Smooth muscle cell (in vitro differentiated cells): ENCODE results near the gene KRT6A. TPM values are rescaled to one million over a fixed set of nuclear protein-coding genes. Genes with fewer than 3 reads are reported as not detected.

ENCODE experiments used
- DNase-seq: peaks from one replicate; lab custom pipeline; 2025; ENCODE audit not compliant: unreplicated experiment; lab: John Stamatoyannopoulos, UW
- H2AFZ ChIP-seq: fragments of 200-600 bp; sonication (generic); 2 replicates; pipeline ENCODE4 v1.6.0; 2016; ENCODE audit warnings: antibody characterized with exemption, low read depth, mild to moderate bottlenecking
- H3F3A ChIP-seq: fragments of 200-600 bp; sonication (generic); 2 replicates; pipeline ENCODE4 v1.6.0; 2017; ENCODE audit warnings: antibody characterized with exemption, low read depth
- H3K27ac ChIP-seq: fragments of 200-600 bp; sonication (generic); 2 replicates; pipeline ENCODE4 v1.5.1; 2016; ENCODE audit warnings: low read depth, mild to moderate bottlenecking
- H3K27me3 ChIP-seq: fragments of 200-600 bp; sonication (generic); 2 replicates; pipeline ENCODE4 v1.6.1; 2016; ENCODE audit warnings: low read depth, mild to moderate bottlenecking
- H3K36me3 ChIP-seq: fragments of 200-600 bp; sonication (generic); 2 replicates; pipeline ENCODE4 v1.5.1; 2016; ENCODE audit warnings: low read depth
- H3K4me1 ChIP-seq: fragments of 200-600 bp; sonication (generic); 2 replicates; pipeline ENCODE4 v1.5.1; 2016; ENCODE audit warnings: low read depth
- H3K4me2 ChIP-seq: fragments of 200-600 bp; sonication (generic); 2 replicates; pipeline ENCODE4 v1.6.0; 2016; ENCODE audit warnings: mild to moderate bottlenecking
- H3K4me3 ChIP-seq: fragments of 200-600 bp; sonication (generic); 2 replicates; pipeline ENCODE4 v1.5.1; 2016; ENCODE audit warnings: mild to moderate bottlenecking
- H3K79me2 ChIP-seq: fragments of 200-600 bp; sonication (generic); 2 replicates; pipeline ENCODE4 v1.6.0; 2016; ENCODE audit warnings: low read depth, mild to moderate bottlenecking
- H3K9ac ChIP-seq: fragments of 200-600 bp; sonication (generic); 2 replicates; pipeline ENCODE4 v1.6.0; 2016; ENCODE audit warnings: low read depth
- H3K9me3 ChIP-seq: fragments of 200-600 bp; sonication (generic); replicated peaks from 2 replicates; pipeline ENCODE4 v1.5.1; 2016; ENCODE audit warnings: low read depth
- H4K20me1 ChIP-seq: fragments of 200-600 bp; sonication (generic); 2 replicates; pipeline ENCODE4 v1.6.0; 2016; ENCODE audit warnings: low read depth
- CTCF ChIP-seq: fragments of 200-600 bp; sonication (generic); IDR thresholded peaks from 2 replicates; pipeline ENCODE4 v1.5.1; 2017; ENCODE audit warnings: borderline replicate concordance, mild to moderate bottlenecking, antibody characterized with exemption; ENCODE audit not compliant: insufficient read depth, poor library complexity, severe bottlenecking
- WGBS: methylation state at CpG from one replicate; pipeline ENCODE4 v1.1.7; 2016; ENCODE audit warnings: low lambda C conversion rate; 5-methylcytosine and 5-hydroxymethylcytosine counted together
- polyA plus RNA-seq: library from polyadenylated mRNA; unstranded; fragments of >200 nt; fragmentation: Nextera tagmentation; extraction: Ambion mirVana; gene quantifications from 2 replicates; pipeline ENCODE4 v1.2.1, GENCODE V29; 2016
- total RNA-seq: library from RNA; depleted of rRNA; stranded (reverse); fragments of >200 nt; gene quantifications from 2 replicates; pipeline ENCODE4 v1.2.3, GENCODE V29; 2014

Gene KRT6A
- total and polyA plus RNA-seq, 2 experiments from 2014 or later: 460 to 1,128 TPM

GRCh38 chr12:52525661-52526499, 32.8 kb upstream of the KRT6A start:
- Histone ChIP-seq H3K79me2 (no peaks in the 10 kb centered on the region), H3F3A (no peaks in the 10 kb centered on the region), H3K4me1 (peaks cover 5% of the 10 kb centered on the region), H3K4me2 (no peak overlapping the region), H3K9ac (no peak overlapping the region), H3K9me3 (no peaks in the 10 kb centered on the region), H3K27me3 (no peaks in the 10 kb centered on the region), H3K27ac (no peak overlapping the region), H3K36me3 (no peaks in the 10 kb centered on the region), H2AFZ (no peak overlapping the region), H4K20me1 (no peaks in the 10 kb centered on the region), H3K4me3 (no peak overlapping the region)
- 88% methylated on average over 13 of the region's 13 CpGs for WGBS
- DNase-seq: no peak
- TF ChIP-seq CTCF: no peak

GRCh38 chr12:52524898-52525591, 32.0 kb upstream of the KRT6A start:
- Histone ChIP-seq H3K9ac (no peak overlapping the region), H3K36me3 (no peaks in the 10 kb centered on the region), H3K4me3 (no peak overlapping the region), H3K27ac (no peak overlapping the region), H4K20me1 (no peaks in the 10 kb centered on the region), H3K79me2 (no peaks in the 10 kb centered on the region), H3F3A (no peaks in the 10 kb centered on the region), H3K4me2 (no peak overlapping the region), H3K27me3 (no peaks in the 10 kb centered on the region), H3K4me1 (peaks cover 5% of the 10 kb centered on the region), H3K9me3 (no peaks in the 10 kb centered on the region), H2AFZ (no peak overlapping the region)
- 82% methylated on average over 5 of the region's 5 CpGs for WGBS
- no peak for TF ChIP-seq CTCF
- DNase-seq: no peak

GRCh38 chr12:52524241-52524897, 31.3 kb upstream of the KRT6A start:
- WGBS: 80% methylated on average over 6 of the region's 6 CpGs
- no peak overlapping the region for H3K9ac ChIP-seq
- H4K20me1 ChIP-seq: no peaks in the 10 kb centered on the region
- H3K4me2 ChIP-seq: no peak overlapping the region
- H3K27ac ChIP-seq: no peak overlapping the region
- H3K9me3 ChIP-seq: no peaks in the 10 kb centered on the region
- H3K36me3 ChIP-seq: no peaks in the 10 kb centered on the region
- H3K4me3 ChIP-seq: no peak overlapping the region
- DNase-seq: no peak
- peaks cover 5% of the 10 kb centered on the region for H3K4me1 ChIP-seq
- H3F3A ChIP-seq: no peaks in the 10 kb centered on the region
- no peak overlapping the region for H2AFZ ChIP-seq
- H3K27me3 ChIP-seq: no peaks in the 10 kb centered on the region
- TF ChIP-seq CTCF: no peak
- no peaks in the 10 kb centered on the region for H3K79me2 ChIP-seq
